IPS-NIHi7 (cell line): ENCODE measurements around the gene SUPT16H.
"Not testable (repeated sequence)": the region's sequence is repeated elsewhere in the genome, so short reads cannot be mapped to it uniquely, and the experiment has no call there.

Source experiments
- DNase-seq: peaks from one replicate; pipeline ENCODE4 v3.0.0; 2012; ENCODE audit warnings: mixed read lengths; ENCODE audit errors: extremely low spot score

SUPT16H gene

GRCh38 chr14:21383848-21384493, at the start of gene SUPT16H:
SUPT16H (minus strand) TSS chr14:21384019; CDS start chr14:21383927, 92 bp downstream.
- peak; percentile 95 for DNase-seq

GRCh38 chr14:21431126-21431525, 47.3 kb upstream of the SUPT16H start:
- DNase-seq = no peak

DNA sequence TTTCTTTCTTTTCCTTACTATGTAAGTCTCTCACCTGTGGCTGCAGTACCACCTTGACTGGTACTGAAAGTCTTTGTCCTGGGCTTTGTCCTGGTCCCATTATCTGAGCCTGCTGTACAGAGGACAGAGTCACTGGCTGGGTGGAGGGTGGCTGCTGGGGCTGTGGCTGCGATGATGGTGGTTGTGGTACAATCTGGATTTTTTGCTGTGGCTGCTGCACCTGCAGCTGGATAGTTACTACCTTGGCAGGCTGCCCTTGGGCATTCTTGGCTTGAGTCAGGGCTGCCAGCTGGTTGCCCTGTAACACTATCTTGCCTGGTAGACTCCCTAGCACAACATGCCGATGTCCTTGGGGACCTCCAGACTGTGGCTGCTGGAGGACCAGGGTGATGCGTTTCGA, 45.1 kb upstream of the SUPT16H start:
- no peak for DNase-seq

DNA sequence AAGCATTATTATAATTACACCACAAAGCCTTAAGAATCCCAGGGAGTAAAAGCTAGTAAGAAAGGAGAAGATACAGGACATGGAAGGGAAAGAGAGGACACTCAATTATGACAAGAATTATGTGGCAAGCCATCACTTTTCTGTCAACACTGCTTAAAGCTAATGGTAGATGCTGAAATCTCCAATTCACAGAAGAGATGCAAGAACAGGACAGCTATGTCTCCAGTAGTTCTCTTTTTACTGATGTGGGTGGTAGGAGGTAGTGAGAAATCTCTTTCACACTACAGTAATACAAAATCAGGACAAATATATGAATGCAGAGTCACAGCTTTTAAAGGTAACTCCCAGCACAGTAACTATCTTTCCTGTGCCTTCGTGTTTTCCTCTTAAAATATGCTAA, 42.9 kb upstream of the SUPT16H start:
- DNase-seq = no peak

DNA sequence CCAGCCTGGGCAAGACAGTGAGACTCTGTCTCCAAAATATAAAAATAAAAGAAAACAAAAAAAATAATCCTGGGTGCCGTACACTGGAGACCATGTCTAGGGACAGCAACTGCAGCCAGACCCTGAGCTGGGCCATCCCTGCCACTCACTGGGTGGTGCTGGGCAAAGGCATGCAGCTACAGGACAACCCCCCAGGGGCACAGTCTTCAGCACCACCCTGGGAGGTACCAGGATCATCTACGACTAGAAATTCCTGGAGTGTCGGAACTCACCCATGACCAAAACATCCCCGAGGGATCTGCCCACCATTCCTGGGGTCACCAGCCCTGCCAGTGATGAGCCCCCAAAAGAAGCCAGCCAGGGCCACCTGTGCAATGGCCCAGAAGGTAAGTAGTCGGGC, 35.7 kb upstream of the SUPT16H start:
- no peak for DNase-seq

DNA sequence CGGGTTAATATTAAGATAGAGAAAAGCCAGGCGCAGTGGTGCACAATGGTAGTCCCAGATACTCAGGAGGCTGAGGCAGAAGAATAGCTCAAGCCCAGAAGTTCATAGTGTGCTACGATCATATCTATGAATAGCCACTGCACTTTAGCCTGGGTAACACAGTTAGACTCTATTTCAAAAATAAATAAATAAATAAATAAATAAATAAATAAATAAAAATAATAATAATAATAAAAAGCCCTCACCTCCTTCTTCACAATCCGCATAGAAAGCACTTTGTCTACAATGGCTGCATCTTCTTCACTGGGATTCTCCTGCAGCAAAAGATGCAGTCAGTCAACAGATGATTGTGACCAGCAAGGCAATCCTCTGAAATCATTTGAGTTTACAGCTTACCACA, 31.5 kb upstream of the SUPT16H start:
- DNase-seq = no peak

- DNase-seq = no peak
These were observed 30.4 kb upstream of the SUPT16H start for GRCh38 chr14:21414137-21414631.

GRCh38 chr14:21408147-21408546, 24.3 kb upstream of the SUPT16H start:
- no peak for DNase-seq

- DNase-seq = no peak
These were observed 22.4 kb upstream of the SUPT16H start for GRCh38 chr14:21406213-21406612.

DNA sequence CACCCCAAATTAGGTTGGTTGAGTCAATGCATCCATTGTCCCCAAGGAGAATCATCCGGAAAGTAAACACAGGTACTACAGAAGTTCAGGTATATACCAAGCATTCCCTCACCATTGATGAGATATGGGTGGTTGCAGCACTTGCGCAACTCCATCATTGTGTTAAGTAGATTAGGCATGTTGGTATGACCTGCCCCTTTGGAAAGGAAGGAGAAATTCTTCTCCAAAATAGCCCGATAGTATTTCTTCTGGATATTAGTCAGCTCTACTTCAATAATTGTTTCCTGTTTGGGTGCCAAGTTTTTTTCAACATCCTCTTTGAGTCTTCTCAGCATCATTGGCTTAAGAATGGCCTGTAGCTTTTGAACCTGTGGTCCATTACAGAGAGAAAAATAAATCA, 21.3 kb upstream of the SUPT16H start:
- no peak for DNase-seq

GRCh38 chr14:21399311-21399870, 15.6 kb upstream of the SUPT16H start:
- DNase-seq = no peak

DNA sequence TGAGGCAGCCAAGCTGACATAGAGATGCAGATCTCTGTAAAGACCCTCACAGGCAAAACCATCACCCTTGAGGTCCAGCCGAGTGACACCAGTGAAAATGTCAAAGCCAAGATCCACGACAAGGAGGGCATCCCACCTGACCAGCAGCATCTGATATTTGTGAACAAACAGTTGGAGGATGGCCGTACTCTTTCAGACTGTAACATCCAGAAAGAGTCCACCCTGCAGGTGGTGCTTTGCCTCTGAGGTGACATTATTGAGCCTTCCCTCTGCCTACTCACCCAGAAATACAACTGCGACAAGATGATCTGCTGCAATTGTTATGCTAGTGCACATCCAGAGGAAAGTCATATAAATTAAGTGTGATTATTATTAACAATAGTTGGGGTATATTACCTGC, 15.1 kb upstream of the SUPT16H start:
- no peak for DNase-seq

GRCh38 chr14:21395450-21395849, 11.6 kb upstream of the SUPT16H start:
- DNase-seq = no peak

DNA sequence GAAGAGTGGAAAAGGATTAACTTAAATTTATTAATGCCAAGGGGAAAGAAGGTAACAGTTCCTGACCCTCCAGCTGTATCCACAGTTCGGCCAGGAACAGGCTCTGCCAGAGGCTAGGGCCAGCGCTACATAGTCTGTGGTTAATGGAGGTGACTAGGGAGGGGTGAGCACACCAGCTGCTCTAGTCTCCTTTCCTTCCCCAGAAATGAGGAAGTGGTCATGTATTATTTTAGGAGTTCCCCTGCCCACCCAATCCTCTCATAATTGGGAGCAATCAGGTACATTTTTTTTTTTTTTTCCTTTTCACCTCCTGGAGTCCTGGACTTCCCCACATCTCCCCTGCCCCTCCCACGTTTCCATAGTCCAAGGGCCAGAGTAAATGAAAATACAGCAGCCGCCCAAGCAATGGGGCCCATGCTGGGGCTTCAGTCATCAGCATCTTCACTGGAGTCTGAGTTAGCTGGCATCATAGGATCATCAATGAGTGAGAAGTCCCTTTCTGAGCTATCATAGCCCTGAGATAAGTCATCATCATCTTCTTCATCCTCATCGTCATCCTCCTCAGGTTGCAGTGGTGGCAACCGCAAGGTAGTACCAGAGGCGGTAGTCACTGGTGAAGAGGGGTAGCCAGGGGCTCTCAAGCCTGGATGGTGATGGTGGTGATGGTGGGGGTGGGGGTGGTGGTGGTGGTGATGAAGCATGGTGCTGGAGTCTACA, 1.5 kb upstream of the SUPT16H start:
- no peak for DNase-seq

DNA sequence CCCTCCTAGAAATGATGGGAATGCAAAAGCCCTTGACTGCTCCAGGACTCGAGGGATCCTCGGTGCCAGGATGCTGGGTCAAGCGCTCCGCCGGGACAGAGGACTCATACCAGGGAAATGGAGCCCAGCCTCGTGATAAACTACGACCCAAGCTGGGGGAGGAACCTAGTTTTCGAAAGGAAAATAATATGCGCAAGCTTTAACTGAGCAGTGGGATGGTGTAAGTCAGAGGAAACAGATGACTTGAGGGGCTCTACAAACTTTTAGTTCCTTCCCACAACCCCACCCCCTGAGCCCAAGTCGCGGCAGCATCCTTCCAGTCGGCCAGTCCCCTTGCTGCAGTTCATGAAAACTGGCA, 654 bp upstream of the SUPT16H start:
- no peak for DNase-seq

GRCh38 chr14:21382886-21383847, 652 bp downstream of the SUPT16H start:
- DNase-seq = peak; percentile 34

DNA sequence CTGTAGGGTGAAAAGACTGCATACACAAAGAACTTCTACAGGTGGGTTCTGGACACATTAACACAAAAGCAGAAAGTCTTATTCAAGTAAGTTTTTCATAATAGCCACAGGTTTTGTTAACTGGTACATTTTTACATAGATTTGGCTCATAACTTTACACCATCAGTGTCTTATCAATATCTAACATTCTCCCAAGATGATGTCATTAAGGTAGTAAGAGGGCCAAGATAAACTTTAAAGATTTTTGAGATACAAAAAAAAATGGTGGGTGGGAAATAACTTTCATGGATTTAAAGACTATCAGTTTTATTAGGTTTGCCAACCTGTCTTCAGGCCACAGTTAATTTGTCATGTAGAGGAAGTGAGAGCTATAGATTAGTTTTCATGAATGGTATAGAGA, 1.7 kb downstream of the SUPT16H start:
- no peak for DNase-seq

DNA sequence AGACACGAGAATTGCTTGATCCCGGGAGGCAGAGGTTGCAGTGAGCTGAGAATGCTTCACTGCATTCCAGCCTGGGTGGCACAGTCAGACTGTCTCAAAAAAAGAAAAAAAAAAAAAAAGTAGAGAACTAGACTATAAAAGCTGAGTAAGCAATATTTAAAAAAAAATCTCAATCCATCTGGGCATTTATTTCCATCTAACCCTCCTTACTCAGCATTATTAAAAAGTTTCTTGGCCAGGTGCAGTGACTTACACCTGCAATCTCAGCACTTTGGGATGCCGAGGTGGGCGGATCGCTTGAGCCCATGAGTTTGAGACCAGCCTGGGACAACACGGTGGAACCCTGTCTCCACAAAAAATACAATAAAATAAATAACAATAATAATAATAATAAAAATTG, 4.5 kb downstream of the SUPT16H start:
- no peak for DNase-seq

DNA sequence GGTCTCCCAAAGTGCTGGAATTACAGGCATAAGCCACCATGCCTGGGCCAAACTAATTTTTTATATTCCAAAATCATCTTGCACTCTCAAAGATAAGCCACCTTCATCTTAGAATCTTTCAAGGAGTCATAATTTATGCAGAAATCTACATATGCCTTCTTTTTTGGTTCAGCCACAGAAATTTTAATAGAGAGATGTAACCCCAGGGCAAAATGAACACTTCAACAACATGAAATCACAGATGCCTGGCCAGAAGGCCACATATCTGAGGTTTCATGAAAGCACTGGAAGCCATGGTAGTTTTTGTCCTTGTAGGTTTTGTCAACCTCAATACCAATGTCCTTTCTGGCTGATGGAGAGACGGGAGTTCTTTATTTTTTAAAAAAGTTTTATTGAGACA, 9.8 kb downstream of the SUPT16H start:
- DNase-seq = no peak

GRCh38 chr14:21372814-21373213, 11.0 kb downstream of the SUPT16H start:
- not testable (repeated sequence) for DNase-seq

- DNase-seq = no peak
These were observed 13.7 kb downstream of the SUPT16H start for GRCh38 chr14:21369949-21370679.
